ENCODE measurements around the gene CMSS1.

Gene CMSS1

DNA sequence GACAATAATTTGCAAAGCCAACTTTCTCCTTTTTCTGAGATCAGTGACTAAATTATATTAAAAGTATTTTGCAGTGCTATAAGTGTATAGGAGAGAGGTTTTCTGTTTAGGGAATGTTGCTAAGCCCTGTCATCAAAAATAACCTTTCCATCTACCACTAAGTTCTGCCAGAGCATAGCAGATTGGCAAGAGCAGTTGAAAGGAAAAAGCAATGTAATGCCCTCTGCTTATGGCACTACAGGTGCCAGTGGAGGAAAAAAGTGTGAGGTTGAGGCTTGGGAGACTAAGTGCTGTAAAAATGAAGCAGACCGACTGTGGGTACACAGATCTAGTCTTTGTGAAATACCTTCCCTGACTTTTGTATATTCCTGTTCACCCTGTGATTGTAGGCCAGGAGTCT lies 285.1 kb downstream of the CMSS1 start:
- Histone ChIP-seq H3K4me3 (ENCODE audit: control insufficient read depth in 1 of 7, extremely low read depth in 1 of 7, insufficient read depth in 4 of 7, low read depth in 2 of 7, low read length in 6 of 7) (no peak overlapping the region), H3K4me1 (ENCODE audit: control extremely low read depth in 1 of 4, control insufficient read depth in 4 of 4, insufficient read depth in 4 of 4, low read length in 3 of 4) (peaks cover 0 to 12% (median 2%) of the 10 kb centered on the region in 4 experiments), H3K27ac (ENCODE audit: insufficient read depth in 1 of 2, low read depth in 1 of 2, low read length in 2 of 2, poor library complexity in 1 of 2, severe bottlenecking in 2 of 2) (no peak overlapping the region), H3K36me3 (ENCODE audit: control insufficient read depth in 4 of 4, insufficient read depth in 4 of 4, low read length in 3 of 4) (peaks cover 0 to 2% (median 0%) of the 10 kb centered on the region in 4 experiments), H3K9me3 (ENCODE audit: control extremely low read depth in 1 of 5, control insufficient read depth in 4 of 5, insufficient read depth in 2 of 5, low read depth in 1 of 5, low read length in 4 of 5) (no peaks in the 10 kb centered on the region), H3K27me3 (replicated peaks in 2 of 5; ENCODE audit: control insufficient read depth in 4 of 5, insufficient read depth in 5 of 5, low read length in 4 of 5) (no peaks in the 10 kb centered on the region)
- ChIA-PET POLR2A (no interaction called here), CTCF (no interaction called here)
- DNase-seq = no peak
- no CpG with 5 or more reads among the region's 1 CpG for WGBS (ENCODE audit: insufficient coverage)

DNA sequence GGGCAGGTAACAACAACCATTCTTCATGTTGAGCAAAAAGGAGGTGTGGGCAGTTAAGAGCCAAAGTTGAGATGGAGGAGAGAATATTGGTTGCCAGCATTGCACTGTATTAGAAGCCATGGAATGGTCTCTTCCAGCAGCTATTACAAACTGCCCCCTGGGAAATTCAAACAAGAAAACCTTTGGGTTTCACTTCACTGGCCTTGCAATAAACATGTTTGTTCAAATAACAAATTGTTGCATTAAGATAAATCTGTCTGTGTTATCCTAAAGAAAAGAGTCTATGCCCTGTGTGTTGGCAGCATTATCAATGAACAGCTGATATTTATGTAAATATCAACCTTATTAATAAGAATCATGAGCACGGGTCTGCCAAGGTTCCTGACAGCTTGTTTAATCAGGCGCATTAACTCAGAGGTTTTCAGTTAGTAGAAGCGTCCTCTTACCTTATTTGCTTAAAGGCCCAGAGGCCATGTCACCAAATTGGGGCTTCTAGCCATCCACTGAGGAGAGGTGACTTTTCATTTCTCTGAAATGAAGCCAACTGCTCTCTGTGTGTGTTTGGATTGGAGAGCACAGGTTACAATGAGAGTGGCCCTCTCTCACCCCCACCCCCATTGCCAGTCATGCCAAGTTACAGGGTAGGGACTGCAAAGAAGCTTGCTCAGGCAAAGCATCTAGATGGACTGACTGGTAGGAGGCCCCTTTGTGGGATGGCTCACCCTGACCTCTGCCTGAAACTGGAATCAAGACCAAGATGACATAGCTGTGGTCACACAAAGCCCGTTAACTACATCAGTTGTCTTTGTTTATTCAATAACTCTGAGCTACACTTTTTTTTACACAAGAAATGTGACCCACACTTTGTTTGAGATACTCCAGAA lies 286.1 kb downstream of the CMSS1 start:
- 100% methylated on average over 4 of the region's 4 CpGs for WGBS (ENCODE audit: insufficient coverage)
- Histone ChIP-seq H3K36me3 (ENCODE audit: control insufficient read depth in 4 of 4, insufficient read depth in 4 of 4, low read length in 3 of 4) (peaks cover 0 to 2% (median 0%) of the 10 kb centered on the region in 4 experiments), H3K27me3 (replicated peaks in 2 of 5; ENCODE audit: control insufficient read depth in 4 of 5, insufficient read depth in 5 of 5, low read length in 4 of 5) (no peaks in the 10 kb centered on the region), H3K27ac (ENCODE audit: insufficient read depth in 1 of 2, low read depth in 1 of 2, low read length in 2 of 2, poor library complexity in 1 of 2, severe bottlenecking in 2 of 2) (no peak overlapping the region), H3K4me3 (ENCODE audit: control insufficient read depth in 1 of 7, extremely low read depth in 1 of 7, insufficient read depth in 4 of 7, low read depth in 2 of 7, low read length in 6 of 7) (no peak overlapping the region), H3K4me1 (ENCODE audit: control extremely low read depth in 1 of 4, control insufficient read depth in 4 of 4, insufficient read depth in 4 of 4, low read length in 3 of 4) (peaks cover 0 to 9% (median 2%) of the 10 kb centered on the region in 4 experiments), H3K9me3 (ENCODE audit: control extremely low read depth in 1 of 5, control insufficient read depth in 4 of 5, insufficient read depth in 2 of 5, low read depth in 1 of 5, low read length in 4 of 5) (no peaks in the 10 kb centered on the region)
- ChIA-PET POLR2A (no interaction called here), CTCF (interaction anchor here (1.4 kb wide), 2 partner anchors 9 to 150 kb away, joined by 3 to 5 read pairs; no protein-coding TSS in a partner anchor)
- no peak for DNase-seq

DNA sequence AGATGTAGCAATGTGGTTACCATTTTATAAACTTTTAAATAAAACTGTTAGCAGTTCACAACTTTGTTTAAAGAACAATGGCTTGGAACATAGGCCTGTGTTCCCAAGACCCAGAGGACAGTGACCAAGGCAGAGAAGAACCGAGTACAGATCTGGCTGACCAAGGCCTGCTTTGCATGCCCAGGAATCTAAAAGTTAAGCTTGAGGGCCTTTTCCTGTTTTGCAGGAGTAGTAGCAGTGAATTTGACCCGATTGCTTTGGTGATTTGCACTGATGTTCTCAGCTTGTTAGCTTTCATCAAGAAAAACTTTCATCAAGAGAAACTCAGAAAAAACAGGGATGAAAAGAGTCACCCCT lies 286.8 kb downstream of the CMSS1 start:
- CTCF ChIA-PET = interaction anchor here (1.4 to 2.0 kb wide), 3 partner anchors 9 to 150 kb away, joined by 3 to 5 read pairs (median 5); no protein-coding TSS in a partner anchor

DNA sequence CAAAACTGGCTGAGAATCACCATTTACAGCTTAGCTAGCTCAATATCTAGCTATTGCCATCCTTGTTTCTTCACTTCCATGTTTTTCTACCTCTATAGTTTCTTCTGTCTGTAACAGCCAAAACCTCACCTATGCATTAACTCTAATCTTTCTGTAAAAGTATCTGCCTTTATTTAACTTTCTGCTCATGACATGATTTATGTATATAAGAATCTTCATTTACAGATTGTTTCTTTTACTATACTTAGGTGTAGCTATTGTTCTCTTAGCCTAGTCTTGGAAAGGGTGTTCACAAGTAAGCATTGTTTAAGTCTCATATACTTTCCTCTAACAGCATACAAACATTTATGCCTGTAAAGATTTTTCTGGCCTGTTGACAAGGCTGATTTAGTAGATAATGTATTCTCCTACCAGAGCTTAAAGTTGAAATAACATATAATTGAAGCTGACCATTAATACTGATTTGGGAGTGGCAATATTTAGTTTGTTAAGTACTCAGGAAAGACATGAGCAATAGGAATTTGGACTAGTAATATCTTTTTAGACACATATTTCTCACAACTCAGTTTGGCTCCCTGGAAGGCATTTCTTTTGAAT lies 287.3 kb downstream of the CMSS1 start:
- Histone ChIP-seq H3K9me3 (ENCODE audit: control extremely low read depth in 1 of 5, control insufficient read depth in 4 of 5, insufficient read depth in 2 of 5, low read depth in 1 of 5, low read length in 4 of 5) (no peaks in the 10 kb centered on the region), H3K4me1 (ENCODE audit: control extremely low read depth in 1 of 4, control insufficient read depth in 4 of 4, insufficient read depth in 4 of 4, low read length in 3 of 4) (peaks cover 0 to 9% (median 2%) of the 10 kb centered on the region in 4 experiments), H3K4me3 (ENCODE audit: control insufficient read depth in 1 of 7, extremely low read depth in 1 of 7, insufficient read depth in 4 of 7, low read depth in 2 of 7, low read length in 6 of 7) (no peak overlapping the region), H3K27me3 (replicated peaks in 2 of 5; ENCODE audit: control insufficient read depth in 4 of 5, insufficient read depth in 5 of 5, low read length in 4 of 5) (no peaks in the 10 kb centered on the region), H3K36me3 (ENCODE audit: control insufficient read depth in 4 of 4, insufficient read depth in 4 of 4, low read length in 3 of 4) (peaks cover 0 to 2% (median 0%) of the 10 kb centered on the region in 4 experiments), H3K27ac (ENCODE audit: insufficient read depth in 1 of 2, low read depth in 1 of 2, low read length in 2 of 2, poor library complexity in 1 of 2, severe bottlenecking in 2 of 2) (no peak overlapping the region)
- no peak for DNase-seq
- ChIA-PET POLR2A (no interaction called here), CTCF (interaction anchor here (1.1 to 2.0 kb wide), 4 partner anchors 8 to 274 kb away, joined by 3 to 5 read pairs (median 4); no protein-coding TSS in a partner anchor)

More for the DNA sequence above, 286.8 kb downstream of the CMSS1 start:
- Histone ChIP-seq H3K36me3 (ENCODE audit: control insufficient read depth in 4 of 4, insufficient read depth in 4 of 4, low read length in 3 of 4) (peaks cover 0 to 2% (median 0%) of the 10 kb centered on the region in 4 experiments), H3K27ac (ENCODE audit: insufficient read depth in 1 of 2, low read depth in 1 of 2, low read length in 2 of 2, poor library complexity in 1 of 2, severe bottlenecking in 2 of 2) (no peak overlapping the region), H3K27me3 (replicated peaks in 2 of 5; ENCODE audit: control insufficient read depth in 4 of 5, insufficient read depth in 5 of 5, low read length in 4 of 5) (no peaks in the 10 kb centered on the region), H3K4me1 (ENCODE audit: control extremely low read depth in 1 of 4, control insufficient read depth in 4 of 4, insufficient read depth in 4 of 4, low read length in 3 of 4) (peaks cover 0 to 9% (median 2%) of the 10 kb centered on the region in 4 experiments), H3K4me3 (ENCODE audit: control insufficient read depth in 1 of 7, extremely low read depth in 1 of 7, insufficient read depth in 4 of 7, low read depth in 2 of 7, low read length in 6 of 7) (no peak overlapping the region), H3K9me3 (ENCODE audit: control extremely low read depth in 1 of 5, control insufficient read depth in 4 of 5, insufficient read depth in 2 of 5, low read depth in 1 of 5, low read length in 4 of 5) (no peaks in the 10 kb centered on the region)
- DNase-seq = no peak
- WGBS (ENCODE audit: insufficient coverage) = 100% methylated on average over 2 of the region's 2 CpGs
- POLR2A ChIA-PET = no interaction called here

DNA sequence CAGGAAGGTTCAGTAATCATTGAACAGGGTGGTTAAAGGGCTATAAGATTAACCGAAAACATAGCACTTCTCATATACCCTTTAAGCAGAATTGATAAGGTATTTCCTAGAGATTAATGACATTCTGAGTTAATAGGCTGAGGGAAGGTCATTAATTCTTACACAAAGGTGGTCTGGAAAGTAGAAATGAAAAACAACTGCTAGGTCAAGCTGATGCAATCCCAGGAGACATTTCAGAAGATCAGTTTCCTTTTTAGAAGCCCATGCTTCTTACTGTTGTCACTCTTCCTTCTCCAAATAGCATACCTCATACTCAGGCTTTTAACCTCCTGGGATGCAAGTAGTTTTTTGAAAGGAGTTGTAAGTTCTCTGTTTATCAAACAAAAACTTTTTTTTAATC lies 287.8 kb downstream of the CMSS1 start:
- H3K27me3 ChIP-seq (replicated peaks in 2 of 5; ENCODE audit: control insufficient read depth in 4 of 5, insufficient read depth in 5 of 5, low read length in 4 of 5) = no peaks in the 10 kb centered on the region
- no CpG with 5 or more reads among the region's 1 CpG for WGBS (ENCODE audit: insufficient coverage)
- CTCF ChIA-PET = interaction anchor here (1.1 to 2.0 kb wide), 5 partner anchors 8 to 275 kb away, joined by 3 to 5 read pairs (median 3); no protein-coding TSS in a partner anchor
- H3K4me3 ChIP-seq (ENCODE audit: control insufficient read depth in 1 of 7, extremely low read depth in 1 of 7, insufficient read depth in 4 of 7, low read depth in 2 of 7, low read length in 6 of 7) = no peak overlapping the region
- H3K9me3 ChIP-seq (ENCODE audit: control extremely low read depth in 1 of 5, control insufficient read depth in 4 of 5, insufficient read depth in 2 of 5, low read depth in 1 of 5, low read length in 4 of 5) = no peaks in the 10 kb centered on the region
- H3K36me3 ChIP-seq (ENCODE audit: control insufficient read depth in 4 of 4, insufficient read depth in 4 of 4, low read length in 3 of 4) = peaks cover 0 to 2% (median 0%) of the 10 kb centered on the region in 4 experiments
- POLR2A ChIA-PET = no interaction called here
- H3K27ac ChIP-seq (ENCODE audit: insufficient read depth in 1 of 2, low read depth in 1 of 2, low read length in 2 of 2, poor library complexity in 1 of 2, severe bottlenecking in 2 of 2) = no peak overlapping the region
- peaks cover 0 to 9% (median 2%) of the 10 kb centered on the region in 4 experiments for H3K4me1 ChIP-seq (ENCODE audit: control extremely low read depth in 1 of 4, control insufficient read depth in 4 of 4, insufficient read depth in 4 of 4, low read length in 3 of 4)
- no peak for DNase-seq

DNA sequence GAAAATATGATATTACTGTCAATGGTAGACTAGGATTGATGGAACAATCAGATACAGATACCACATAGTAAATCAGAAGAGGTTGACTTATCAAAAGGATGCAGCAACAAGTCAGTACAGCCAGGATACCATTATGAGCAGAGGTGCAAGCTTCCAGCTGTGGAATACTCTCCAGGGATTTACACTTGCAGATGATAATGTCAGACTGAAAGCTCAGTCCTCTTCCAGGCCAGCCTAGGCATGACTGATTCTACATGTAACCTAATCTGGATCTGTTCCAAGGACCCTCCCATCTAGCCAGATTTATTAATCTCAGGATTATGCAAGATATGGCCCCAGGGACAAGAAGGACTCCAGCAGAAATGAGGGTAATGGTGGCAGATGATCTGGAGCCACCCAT lies 288.4 kb downstream of the CMSS1 start:
- peaks cover 0 to 2% (median 0%) of the 10 kb centered on the region in 4 experiments for H3K36me3 ChIP-seq (ENCODE audit: control insufficient read depth in 4 of 4, insufficient read depth in 4 of 4, low read length in 3 of 4)
- POLR2A ChIA-PET = no interaction called here
- no peak overlapping the region for H3K4me3 ChIP-seq (ENCODE audit: control insufficient read depth in 1 of 7, extremely low read depth in 1 of 7, insufficient read depth in 4 of 7, low read depth in 2 of 7, low read length in 6 of 7)
- H3K27me3 ChIP-seq (replicated peaks in 2 of 5; ENCODE audit: control insufficient read depth in 4 of 5, insufficient read depth in 5 of 5, low read length in 4 of 5) = no peaks in the 10 kb centered on the region
- H3K4me1 ChIP-seq (ENCODE audit: control extremely low read depth in 1 of 4, control insufficient read depth in 4 of 4, insufficient read depth in 4 of 4, low read length in 3 of 4) = peaks cover 0 to 9% (median 2%) of the 10 kb centered on the region in 4 experiments
- DNase-seq = no peak
- no peak overlapping the region for H3K27ac ChIP-seq (ENCODE audit: insufficient read depth in 1 of 2, low read depth in 1 of 2, low read length in 2 of 2, poor library complexity in 1 of 2, severe bottlenecking in 2 of 2)
- H3K9me3 ChIP-seq (ENCODE audit: control extremely low read depth in 1 of 5, control insufficient read depth in 4 of 5, insufficient read depth in 2 of 5, low read depth in 1 of 5, low read length in 4 of 5) = no peaks in the 10 kb centered on the region
- CTCF ChIA-PET = interaction anchor here (1.1 to 2.0 kb wide), 3 partner anchors 25 to 170 kb away, joined by 3 to 5 read pairs (median 3); no protein-coding TSS in a partner anchor
